Endothelial cell of umbilical vein (primary cell): ENCODE measurements around the gene CHSY3.

Source experiments
- CTCF ChIP-seq, 2 donors: IDR thresholded peaks; 1 replicate in 1 of 2; 2 replicates in 1 of 2; pipeline ENCODE4 v1.5.1; 2011; ENCODE audit warnings: low read length in 2 of 2, mild to moderate bottlenecking in 2 of 2, moderate library complexity in 2 of 2, control low read depth in 1 of 2, inconsistent platforms in 1 of 2, low read depth in 1 of 2; ENCODE audit not compliant: insufficient read depth in 1 of 2; ENCODE audit errors: extremely low read depth in 1 of 2
- EZH2 ChIP-seq: IDR thresholded peaks from 2 replicates; pipeline ENCODE4 v1.6.1; 2012; ENCODE audit warnings: borderline replicate concordance, low read depth, mild to moderate bottlenecking, moderate library complexity, low read length, inconsistent platforms; ENCODE audit not compliant: severe bottlenecking
- FOS ChIP-seq: IDR thresholded peaks from 2 replicates; pipeline ENCODE4 v1.6.1; 2011; ENCODE audit warnings: mild to moderate bottlenecking, low read length, moderate library complexity, borderline replicate concordance; ENCODE audit not compliant: insufficient read depth
- GATA2 ChIP-seq: IDR thresholded peaks from 2 replicates; pipeline ENCODE4 v1.7.0; 2011; ENCODE audit warnings: low read depth, mild to moderate bottlenecking, moderate library complexity, mixed read lengths, low read length; ENCODE audit not compliant: insufficient read length, insufficient read depth
- JUN ChIP-seq: IDR thresholded peaks from 2 replicates; pipeline ENCODE4 v1.6.1; 2011; ENCODE audit warnings: borderline replicate concordance, low read depth; ENCODE audit not compliant: insufficient read length, insufficient read depth
- POLR2A ChIP-seq: IDR thresholded peaks from 2 replicates; pipeline ENCODE4 v1.6.1; 2012; ENCODE audit warnings: low read depth, mild to moderate bottlenecking, control low read depth, low read length

GRCh38 chr5:129902816-129903215, 1.4 kb upstream of the CHSY3 start:
- no peak for TF ChIP-seq POLR2A
- no peak for TF ChIP-seq GATA2
- no peak for TF ChIP-seq JUN
- TF ChIP-seq CTCF (IDR thresholded peaks at IDR 0.05; ENCODE audit: extremely low read depth in 1 of 2, insufficient read depth in 1 of 2, low read depth in 1 of 2, low read length in 2 of 2) = no peak
- TF ChIP-seq FOS = no peak
- no peak for TF ChIP-seq EZH2
